HG03103 (cell line): ENCODE data around the gene CTBP1.

Source experiments
- ATAC-seq: cut with Tn5 transposase; IDR thresholded peaks from one replicate; pipeline ENCODE4 v1.9.1; 2021; ENCODE audit warnings: low read depth; ENCODE audit not compliant: unreplicated experiment

Gene CTBP1

DNA sequence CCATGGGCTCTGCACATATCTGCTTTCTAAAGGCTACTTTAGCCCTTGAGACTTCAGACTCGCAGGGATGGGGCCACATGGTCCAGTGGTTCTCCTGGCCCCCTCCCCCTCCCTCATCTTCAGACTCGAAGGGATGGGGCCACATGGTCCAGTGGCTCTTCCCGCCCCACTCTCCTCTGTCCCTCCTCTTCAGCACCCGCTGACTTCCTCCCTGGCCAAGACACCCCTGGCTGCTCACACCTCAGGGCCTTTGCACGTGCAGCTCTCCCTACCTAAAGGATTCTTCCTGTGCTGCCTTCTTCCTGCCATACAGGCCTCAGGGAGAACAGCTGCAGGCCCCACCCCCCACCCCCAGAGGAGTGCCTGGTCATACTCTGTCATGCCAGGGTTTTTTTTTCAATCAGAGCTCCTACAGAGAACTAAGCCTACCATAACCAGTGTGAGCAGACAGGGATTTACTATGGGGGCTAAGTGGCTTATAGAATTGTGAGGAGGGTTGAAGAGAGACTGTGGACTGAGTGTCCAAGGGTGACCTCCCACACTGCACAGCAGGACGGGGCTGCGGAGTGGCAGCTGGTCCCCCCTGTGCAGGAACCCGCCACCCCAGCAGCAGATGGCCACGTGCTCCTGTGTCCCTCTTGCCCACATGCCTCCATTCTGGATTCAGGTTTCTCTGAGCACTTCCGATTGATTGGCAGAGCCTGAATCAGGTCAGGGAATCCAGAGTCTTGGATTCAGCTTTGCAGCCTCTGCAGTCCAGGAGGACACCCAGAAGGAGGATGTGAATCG lies 70.4 kb downstream of the CTBP1 start:
- no peak for ATAC-seq

DNA sequence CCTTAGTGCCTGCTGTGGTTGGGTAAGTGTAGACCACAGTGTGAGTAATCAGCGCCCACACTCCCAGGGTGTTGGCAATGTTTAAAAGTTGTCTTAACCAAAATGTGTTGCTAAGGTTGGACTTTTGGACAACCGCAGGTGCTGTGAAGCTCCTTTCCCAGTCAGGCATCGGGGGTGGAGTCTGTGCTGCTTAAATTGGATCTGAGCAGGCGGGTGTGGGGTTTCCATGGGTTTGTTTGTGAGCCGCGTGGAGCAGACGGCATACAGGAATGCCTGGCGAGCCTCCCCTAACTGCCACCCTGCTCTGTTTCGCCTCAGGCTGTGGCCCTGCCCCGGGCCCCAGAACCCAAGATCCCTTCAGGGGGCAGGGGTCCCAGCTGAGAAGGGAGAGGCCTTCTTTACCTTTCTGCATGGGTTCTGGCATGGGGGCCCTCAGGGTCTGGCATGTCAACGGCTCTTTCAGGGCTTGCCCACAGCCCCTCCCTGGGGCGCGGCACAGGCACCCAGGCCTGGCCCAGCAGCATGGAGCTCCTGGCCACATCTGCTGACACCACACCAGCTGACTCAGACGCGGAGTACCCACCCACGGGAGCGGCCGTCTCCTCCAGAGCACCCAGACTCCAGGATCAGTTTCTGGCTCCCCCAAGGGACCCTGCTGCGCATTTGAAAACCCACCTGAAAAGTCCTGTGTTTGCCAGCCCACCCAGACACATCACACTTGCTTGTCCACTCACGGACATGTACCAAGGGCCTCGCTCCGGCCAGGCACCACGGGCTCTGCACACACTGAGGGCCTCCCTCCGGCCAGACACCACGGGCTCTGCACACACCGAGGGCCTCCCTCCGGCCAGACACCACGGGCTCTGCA lies 71.4 kb downstream of the CTBP1 start:
- ATAC-seq: no peak

DNA sequence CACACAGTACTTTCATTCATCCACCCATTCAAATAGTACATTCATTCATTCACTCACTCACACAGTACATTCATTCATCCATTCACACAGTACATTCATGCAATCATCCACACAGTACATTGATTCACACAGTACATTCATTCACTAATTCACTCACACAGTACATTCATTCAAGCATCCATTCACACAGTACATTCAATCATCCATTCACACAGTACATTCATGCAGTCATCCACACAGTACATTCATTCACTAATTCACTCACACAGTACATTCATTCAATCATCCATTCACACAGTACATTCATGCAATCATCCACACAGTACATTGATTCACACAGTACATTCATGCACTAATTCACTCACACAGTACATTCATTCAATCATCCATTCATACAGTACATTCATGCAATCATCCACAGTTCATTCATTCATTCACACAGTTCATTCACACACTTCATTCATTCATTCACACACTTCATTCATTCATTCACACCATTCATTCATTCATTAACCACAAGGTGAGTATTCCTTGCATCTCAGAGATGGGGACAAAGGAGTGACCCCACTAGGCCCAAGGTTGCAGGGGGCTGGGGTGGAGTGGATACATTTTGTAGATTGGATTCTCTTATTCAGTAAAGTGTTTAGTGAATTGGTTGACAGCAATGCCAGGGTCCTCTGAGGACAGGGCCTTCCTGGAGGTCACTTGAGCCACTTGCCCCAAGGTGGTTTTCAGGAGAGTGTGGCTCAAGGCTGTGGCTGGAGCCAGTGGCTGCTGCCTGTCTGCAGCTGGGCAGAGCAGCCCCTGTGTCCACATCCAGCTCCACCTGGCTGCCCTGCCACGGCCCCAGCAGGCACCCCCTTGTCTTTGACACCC lies 72.3 kb downstream of the CTBP1 start:
- ATAC-seq: no peak

DNA sequence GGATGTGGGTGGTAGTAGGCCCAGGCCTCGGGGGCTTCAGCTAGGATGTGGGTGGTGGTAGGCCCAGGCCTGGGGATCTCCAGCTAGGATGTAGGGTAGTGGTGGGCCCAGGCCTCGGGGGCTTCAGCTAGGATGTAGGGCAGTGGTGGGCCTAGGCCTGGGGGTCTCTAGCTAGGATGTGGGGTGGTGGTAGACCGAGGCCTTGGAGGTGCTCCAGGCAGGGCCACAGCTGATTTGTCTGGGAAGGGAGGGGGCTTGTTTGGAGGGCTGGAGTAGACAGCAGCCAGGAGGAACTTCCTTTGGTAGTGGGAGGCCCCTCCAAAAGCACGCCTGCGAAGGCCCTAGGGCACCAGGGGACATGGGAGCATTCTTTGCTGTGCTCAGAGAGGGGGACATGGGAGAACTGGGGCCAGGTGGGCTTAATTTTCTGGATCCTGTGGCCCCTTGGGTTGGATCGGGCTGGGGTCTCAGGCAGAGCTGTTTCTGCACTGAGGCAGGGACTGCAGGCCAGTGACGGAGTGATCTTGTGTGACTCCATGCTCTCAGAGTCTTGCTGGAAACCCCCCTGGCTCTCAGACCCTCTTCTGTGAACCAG lies 73.2 kb downstream of the CTBP1 start:
- ATAC-seq: no peak

DNA sequence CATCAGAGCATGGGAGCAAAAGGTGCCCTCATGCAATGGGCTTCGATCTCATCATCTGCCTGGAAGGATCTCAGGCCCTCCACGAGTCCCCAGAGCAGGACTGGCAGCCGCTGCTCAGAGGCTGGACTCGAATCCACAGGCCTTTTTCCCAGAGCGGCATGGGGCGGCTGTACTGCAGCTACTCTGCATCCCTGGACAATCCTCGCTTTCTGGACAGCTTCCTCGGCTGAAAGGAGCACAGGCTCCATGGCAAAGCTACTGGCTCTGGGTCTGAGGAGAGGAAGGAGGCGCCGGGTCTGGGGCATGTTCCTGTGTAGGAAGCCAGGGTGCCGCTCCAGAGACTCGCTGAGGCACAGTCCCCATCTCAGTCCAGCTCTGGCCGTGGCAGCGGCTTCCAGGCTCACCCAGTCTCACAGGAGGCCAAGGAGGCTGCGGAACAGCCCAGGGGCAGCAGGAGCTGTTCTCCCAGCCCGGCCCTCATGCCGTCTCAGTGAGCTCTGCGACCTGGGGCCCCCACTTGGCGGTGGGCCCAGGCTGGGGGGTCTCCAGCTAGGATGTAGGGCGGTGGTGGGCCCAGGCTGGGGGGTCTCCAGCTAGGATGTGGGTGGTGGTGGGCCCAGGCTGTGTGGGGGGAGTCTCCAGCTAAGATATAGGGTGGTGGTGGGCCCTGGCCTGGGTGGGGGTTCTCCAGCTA lies 73.8 kb downstream of the CTBP1 start:
- no peak for ATAC-seq

DNA sequence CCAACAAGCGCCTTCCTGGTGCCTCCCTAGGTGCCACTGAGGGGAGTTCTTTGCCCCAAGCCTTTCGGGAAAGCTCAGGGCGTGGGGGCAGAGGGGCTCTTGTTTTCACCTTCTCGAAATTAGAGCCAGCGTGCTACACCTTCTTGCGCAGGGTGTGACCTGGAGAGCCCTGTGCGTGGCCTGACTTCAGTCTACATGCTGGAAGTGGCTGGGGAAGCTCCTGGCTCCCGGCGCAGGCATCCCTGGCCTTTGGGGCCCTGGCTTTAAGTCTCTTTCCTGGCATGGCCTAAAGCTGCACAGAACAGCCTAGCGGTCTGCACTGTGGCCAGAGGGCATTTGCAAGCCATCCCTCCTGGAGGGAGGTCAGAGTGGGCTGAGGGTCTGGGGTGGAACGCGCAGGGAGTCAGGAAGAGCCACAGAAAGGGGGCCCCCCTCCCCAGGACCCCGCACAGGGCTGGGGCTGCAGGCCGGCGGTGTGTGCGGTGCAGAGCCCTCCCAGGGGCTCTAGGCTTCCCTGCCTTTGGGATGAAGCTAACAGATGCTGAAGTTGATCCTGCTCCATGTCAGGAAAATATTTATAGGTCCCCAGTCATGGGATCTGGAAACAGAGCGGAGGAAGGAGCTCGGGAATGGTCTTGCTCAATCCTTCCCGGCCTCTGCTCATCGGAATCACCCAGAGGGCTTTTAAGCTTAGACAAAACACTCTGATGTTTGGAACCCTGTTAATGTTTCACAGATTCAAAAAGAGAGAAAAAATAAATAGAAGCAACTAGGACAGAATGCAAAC lies 75.8 kb downstream of the CTBP1 start:
- ATAC-seq: no peak

DNA sequence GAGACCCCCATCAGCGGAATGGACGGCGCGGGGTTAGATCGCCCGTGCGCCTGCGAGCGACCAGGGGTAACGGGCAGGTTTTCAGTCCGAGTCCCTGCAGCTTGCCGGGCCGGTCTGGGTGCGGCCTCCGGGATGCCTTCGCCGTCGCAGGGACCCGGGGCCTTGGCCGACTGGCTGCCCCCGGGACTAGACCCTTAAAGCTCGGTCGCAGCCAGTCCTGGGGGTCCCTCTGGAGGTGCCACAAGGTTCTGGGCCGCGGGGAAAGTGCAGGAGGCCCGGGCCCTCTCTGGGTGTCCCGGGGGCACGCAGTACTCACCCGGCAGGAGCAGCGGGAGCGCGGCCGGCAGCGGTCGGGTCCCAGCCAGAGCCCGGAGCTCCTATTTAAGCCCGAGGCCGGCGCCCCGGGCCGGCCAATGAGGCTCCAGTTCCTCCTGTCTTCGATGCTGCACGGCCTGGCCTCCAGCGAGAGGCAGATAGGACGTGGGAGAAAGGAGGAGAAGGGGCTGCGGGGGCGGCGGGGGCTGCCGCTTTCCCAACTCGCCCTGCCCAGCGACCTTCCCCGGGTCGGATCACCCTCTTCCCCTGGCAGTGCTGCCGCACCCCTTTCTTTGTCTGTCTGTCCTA lies 76.6 kb downstream of the CTBP1 start, which contains the start of gene SPON2:
SPON2 (minus strand) TSS at position 356 of the 624 bp plus-strand sequence.
- ATAC-seq: no peak

DNA sequence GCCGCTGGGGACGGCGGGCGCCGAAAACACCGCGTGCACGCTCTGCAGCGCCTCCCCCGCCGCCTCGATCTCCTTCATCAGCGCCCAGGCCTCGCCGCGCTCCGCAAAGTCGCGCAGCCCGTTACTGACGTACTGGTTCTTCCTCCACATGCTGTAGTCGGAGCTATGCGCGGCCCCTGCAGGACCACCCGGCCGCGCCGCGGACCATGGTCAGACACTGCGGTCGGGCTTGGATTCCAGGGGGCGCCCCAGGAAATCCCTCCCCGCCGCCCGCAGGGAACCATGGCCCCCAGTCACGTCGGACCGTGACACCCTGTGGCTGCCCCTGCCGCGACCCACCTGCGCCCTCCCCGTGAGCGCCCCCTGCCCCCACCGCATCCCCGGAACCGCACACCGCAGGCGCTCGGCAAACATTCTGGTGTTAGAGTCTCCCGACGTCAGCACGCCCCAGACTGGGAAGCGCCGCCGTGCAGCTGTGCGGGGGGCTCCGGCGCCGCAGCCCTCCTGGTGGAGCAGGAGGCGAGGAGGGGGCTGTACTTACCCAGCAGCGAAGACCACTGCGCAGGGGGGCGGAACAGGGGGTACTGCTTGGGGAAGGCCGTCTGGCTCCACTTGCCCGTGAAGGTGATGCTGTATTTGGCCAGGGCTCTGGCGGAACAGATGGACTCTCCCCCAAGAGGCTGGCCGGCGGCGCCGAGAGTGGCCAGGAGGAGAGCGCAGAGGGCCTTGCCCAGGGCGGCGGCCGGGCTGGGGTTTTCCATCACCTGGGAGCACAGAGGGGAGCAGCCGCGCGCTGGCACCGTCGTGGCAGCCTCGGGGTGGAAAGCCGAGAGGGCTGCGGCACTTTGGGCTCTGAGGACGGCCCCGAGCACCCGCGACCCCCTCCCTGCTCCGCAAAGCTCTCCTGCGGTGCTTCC lies 77.4 kb downstream of the CTBP1 start:
- no peak for ATAC-seq

DNA sequence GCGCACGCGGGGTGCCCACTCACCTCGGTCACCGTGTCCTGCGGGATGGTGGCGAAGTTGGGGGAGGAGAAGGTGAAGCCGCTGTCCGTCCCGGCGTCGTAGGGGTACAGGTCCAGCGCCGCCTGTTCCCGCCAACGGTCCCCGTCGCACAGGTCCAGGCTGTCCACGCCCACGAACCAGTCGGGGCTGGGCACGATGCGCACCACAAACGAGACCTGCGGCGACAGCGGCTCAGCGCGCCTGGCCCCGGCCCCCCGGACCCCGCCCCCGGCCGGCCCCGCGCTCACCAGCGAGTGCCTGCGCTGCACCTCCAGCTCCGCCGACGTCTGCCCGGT lies 78.0 kb downstream of the CTBP1 start:
- no peak for ATAC-seq

DNA sequence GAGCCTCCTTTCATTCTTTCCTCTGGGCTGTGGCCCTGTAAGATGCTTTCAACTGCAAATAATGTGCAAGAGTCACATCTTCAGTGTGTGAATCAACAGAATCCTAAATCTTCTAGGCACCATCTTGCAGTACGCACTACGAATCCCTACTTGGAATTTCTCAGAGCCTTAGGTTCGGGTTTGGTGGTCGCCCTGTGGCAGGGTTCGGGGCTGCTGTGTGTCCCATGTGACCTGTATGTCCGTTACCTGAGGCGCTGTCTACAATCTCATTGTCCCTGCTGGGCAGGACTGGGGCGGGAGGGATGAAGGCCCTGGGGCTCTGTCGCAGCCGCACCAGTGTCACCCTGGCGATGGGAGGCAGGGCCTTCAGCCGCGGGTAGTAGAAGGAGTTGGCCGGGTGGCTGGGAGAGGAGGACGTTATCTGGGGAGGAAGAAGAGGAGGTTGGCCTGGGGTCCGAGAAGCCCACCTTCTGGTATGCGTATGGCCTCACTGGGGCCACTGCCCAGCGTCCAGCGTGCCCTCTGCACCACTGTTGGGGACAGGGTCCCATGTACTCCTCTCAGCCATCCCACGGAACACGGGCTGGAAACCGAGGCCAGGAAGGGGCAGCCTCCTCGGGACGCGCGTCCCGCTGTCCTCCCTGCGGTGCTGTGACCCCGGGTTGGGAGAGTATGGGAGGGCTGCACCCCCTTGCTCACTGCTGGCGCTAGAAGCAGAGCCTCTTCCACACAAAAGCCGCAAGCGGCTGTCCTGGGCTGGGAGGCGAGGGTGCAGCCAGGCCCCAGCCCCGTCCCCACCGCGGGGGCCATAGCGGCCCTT lies 78.6 kb downstream of the CTBP1 start:
- ATAC-seq: no peak

DNA sequence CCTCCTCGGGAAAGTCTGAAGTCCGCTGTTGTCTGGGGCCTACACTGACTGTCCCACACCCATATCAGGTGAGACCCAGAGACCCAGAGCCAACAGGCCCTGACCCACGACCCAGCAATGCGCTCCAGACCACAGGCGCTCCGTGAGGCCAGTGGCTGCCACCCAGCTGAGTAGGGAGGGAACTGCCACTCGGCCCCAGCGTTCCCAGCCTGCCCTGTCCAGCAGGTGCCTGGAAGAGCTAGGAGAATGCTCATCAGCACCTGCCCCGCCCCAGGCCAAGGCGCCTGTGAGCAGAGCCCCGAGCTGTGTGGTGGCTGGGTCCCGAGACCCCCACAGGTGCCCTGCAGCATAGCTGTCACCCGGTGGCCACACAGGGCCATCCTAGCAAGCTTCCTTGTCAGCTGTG lies 79.2 kb downstream of the CTBP1 start:
- no peak for ATAC-seq

DNA sequence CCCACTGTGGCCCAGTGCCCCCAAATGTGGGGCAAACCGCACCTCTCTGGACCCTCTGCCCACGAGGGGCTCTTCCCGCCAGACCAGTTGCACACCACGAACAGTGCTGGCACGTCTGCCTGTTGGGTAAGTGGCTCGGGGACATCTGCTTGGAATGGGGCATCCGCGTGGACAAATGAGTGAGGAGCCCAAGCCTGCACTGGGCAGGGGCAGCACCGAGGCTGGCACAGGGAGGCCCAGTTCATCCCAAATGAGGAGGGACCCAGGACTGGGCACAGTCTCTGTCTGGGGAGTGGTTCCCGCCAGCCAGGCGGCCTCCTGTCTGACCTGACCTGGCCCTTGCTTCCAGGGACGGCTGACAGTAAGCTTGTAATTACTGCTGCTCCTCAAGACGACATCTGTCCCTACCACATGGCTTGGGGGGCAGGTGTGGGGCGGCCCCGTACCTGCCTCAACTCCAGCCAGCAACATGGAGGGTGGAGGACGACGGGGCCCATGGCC lies 79.7 kb downstream of the CTBP1 start:
- no peak for ATAC-seq

DNA sequence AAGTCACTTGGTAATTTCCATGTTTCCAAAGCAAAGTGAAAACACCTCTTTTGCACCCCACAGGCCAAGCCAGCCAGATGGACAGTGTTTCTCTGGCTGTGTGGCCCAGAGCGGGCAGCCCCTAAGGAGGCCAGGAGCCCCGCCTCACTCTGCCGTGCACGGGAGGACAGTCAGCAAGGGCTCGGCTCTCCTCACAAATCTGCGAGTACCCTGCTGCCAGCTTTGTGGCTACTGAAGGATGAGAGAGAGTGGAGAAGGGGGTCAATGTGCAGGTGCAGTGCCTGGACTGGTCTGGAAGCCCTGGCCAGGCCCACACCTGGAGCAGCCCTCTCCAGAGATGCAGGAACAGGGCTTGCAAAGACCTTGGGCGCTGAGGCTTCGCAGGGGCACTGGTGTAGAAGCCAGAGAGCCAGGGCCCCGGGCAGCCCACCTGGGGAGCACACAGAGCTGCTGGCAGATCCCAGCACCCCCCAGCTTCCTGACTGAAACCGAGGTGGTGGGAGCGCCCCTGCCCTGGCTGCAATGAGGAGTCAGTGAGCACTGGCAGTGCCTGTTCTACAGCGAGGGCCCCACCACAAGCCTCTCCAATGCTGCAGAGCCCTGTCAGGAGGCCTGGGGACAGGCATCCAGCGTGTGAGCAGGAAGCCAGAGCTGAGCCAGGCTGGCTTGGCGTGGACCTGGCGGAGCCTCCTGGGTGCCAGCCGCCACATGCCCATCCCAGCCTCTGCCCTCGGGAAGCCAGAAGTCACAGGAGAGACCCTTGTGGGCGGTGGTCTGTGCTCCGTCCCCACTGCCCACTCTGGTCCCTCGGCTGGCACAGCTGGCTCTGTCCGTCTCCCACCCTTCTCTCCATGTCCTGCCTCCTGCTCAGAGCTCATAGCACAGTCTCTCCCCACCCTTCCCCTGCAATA lies 80.5 kb downstream of the CTBP1 start:
- no peak for ATAC-seq

DNA sequence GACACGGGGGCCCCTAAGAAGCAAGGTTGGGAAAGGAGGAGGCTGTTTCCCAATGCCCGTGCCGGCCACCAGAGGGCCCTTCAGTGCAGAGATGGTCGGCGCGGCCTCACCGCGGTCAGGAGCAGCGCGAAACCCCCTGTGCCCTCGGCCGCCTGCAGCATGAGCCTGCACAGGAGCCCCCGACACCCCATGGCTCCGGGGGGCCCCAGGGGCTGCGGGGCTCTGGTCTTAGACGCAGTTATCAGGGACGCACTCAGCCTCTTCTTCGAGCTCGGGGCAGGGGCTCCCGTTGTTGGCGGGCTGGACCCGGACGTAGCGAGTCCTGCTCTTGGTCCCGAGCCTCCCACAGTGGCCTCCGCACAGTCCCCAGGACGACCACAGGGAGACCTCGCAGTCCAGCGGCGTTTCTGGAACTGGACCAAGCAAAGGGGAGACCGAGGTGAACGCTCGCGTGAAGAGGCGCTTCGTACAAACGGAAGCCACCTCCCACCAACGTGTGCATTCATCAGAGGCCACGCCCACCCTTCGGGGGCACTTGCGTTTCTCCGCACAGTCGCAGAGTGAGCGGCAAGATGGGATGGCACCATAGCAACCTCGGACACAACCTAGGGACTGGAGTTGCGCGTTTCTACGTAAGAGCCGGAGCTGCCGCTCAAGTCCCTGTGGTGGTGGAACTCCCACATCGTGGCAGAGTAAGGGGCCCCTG lies 81.5 kb downstream of the CTBP1 start:
- ATAC-seq: peak; percentile 80
